Activated T-cell treated with anti-CD3 and anti-CD28 coated beads, Interleukin-2, amount 50 U/mL, for 4 hours (primary cell): ENCODE data around the gene HOXD11. TPM values are rescaled to one million over a fixed set of nuclear protein-coding genes. Genes with fewer than 3 reads are reported as not detected.

ENCODE experiments used
- ATAC-seq, 2 donors: fragments of 200-7000 bp; cut with Tn5 transposase; one replicate each; pipeline ENCODE4 v1.10.0; 2021
- DNase-seq: peaks from one replicate; pipeline ENCODE4 v3.0.0-alpha.2; 2020
- H3K27me3 Mint-ChIP-seq: one replicate; pipeline ENCODE4 v1.8.0; 2021; ENCODE audit warnings: low read depth, mixed read lengths
- H3K36me3 Mint-ChIP-seq: one replicate; pipeline ENCODE4 v1.8.0; 2022; ENCODE audit warnings: mixed read lengths; ENCODE audit not compliant: insufficient read depth
- H3K4me1 Mint-ChIP-seq: one replicate; pipeline ENCODE4 v1.8.0; 2021; ENCODE audit warnings: low read depth, mixed read lengths
- H3K4me3 Mint-ChIP-seq: one replicate; pipeline ENCODE4 v1.8.0; 2021; ENCODE audit warnings: mild to moderate bottlenecking, moderate library complexity, mixed read lengths
- H3K9me3 Mint-ChIP-seq: one replicate; pipeline ENCODE4 v1.8.0; 2021; ENCODE audit warnings: mixed read lengths
- total RNA-seq, 3 donors: library from RNA; stranded (reverse); gene quantifications; one replicate each; pipeline ENCODE4 v1.2.1, GENCODE V29; 2021

Gene HOXD11
- total RNA-seq, 3 donors from 2014 or later = not detected

DNA sequence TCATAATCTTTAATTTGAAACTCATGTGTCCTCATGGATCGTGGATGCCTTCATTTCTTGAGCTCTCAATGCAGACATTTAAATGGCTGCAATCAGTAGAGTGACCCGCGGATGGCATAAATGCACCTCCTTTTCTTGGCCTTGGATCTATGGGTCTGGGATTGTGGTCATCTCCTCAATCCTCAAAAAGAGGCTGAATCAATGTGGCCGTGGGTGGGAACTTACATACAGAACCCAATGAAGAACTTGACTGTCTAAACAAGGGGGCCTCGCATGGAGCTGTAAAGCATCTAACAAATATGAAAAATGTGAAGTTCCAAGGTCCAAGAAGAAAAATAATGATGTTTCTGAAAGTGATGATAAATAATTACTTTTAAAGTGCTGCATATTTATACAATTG lies 11.7 kb upstream of the HOXD11 start:
- no peak for DNase-seq
- no peak for ATAC-seq
- peaks cover 9% of the 10 kb centered on the region for H3K9me3 Mint-ChIP-seq

GRCh38 chr2:176096243-176096985 lies 10.7 kb upstream of the HOXD11 start:
- peaks cover 88% of the 10 kb centered on the region for H3K27me3 Mint-ChIP-seq
- H3K4me1 Mint-ChIP-seq = peaks cover 27% of the 10 kb centered on the region
- no peaks in the 10 kb centered on the region for H3K36me3 Mint-ChIP-seq
- DNase-seq (no peak), ATAC-seq (no peak)
- peaks cover 4% of the 10 kb centered on the region for H3K9me3 Mint-ChIP-seq
- H3K4me3 Mint-ChIP-seq = peak overlapping the region; percentile 54

More for the DNA sequence above, 11.7 kb upstream of the HOXD11 start:
- H3K27me3 Mint-ChIP-seq = peaks cover 88% of the 10 kb centered on the region
- H3K4me3 Mint-ChIP-seq = no peak overlapping the region
- H3K36me3 Mint-ChIP-seq = no peaks in the 10 kb centered on the region
- H3K4me1 Mint-ChIP-seq = peaks cover 27% of the 10 kb centered on the region

DNA sequence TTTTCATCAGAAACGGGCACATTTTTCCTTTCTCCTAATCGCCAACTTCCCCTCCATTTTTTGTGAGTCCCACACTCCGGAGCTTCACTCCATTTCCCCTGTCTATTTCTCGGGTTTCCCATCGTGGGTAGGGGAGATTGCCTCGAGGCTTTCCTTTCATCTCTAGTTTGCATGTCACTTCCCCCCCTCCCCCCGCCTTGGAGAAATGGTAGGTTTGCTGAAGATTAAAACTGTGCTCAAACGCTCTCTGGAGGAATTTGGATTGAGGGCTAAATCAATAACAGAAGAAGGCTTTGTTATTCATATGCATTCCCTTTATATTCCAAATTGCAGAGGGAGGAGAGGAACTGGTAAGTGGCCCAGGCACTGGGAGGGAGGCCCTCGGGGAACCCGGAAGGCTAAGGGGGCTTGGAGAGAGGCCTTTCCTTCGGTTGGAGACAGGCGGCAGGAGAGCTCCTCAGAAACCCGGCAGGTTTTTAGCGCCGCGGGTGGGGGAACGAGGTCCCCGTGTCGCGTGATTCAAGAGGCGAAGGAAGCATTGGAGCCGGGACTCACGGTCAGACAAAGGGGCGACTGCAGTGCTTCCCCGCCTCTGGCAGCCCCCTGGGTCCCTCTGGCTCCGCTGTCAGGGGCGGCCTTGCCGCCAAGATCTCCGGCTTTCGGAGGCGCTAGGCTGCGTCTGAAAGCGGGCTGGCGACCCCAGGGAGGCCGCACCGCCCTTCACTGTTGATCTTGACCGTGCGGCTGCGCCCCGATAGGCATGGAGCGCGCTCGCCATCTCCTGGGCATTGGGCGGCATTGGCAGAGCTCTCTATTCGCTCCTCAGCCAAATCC lies 9.9 kb upstream of the HOXD11 start:
- Mint-ChIP-seq H3K36me3 (no peaks in the 10 kb centered on the region), H3K4me1 (peaks cover 23% of the 10 kb centered on the region), H3K27me3 (peaks cover 88% of the 10 kb centered on the region), H3K9me3 (peaks cover 4% of the 10 kb centered on the region), H3K4me3 (peak overlapping the region; percentile 54)
- ATAC-seq = peak; percentile 82 to 86
- peak; percentile 43 for DNase-seq

- DNase-seq (no peak), ATAC-seq (no peak)
- H3K4me1 Mint-ChIP-seq = peaks cover 23% of the 10 kb centered on the region
- peak overlapping the region; percentile 54 for H3K4me3 Mint-ChIP-seq
- peaks cover 94% of the 10 kb centered on the region for H3K27me3 Mint-ChIP-seq
- peaks cover 4% of the 10 kb centered on the region for H3K9me3 Mint-ChIP-seq
- no peaks in the 10 kb centered on the region for H3K36me3 Mint-ChIP-seq
These were observed 9.2 kb upstream of the HOXD11 start for GRCh38 chr2:176097820-176098365.

- no peak for ATAC-seq
These were observed 8.5 kb upstream of the HOXD11 start for GRCh38 chr2:176098366-176099158.

GRCh38 chr2:176099159-176099727 lies 7.8 kb upstream of the HOXD11 start:
- ATAC-seq = no peak
- Mint-ChIP-seq H3K36me3 (no peaks in the 10 kb centered on the region), H3K4me3 (no peak overlapping the region)

More at GRCh38 chr2:176098366-176099158, 8.5 kb upstream of the HOXD11 start:
- peaks cover 93% of the 10 kb centered on the region for H3K27me3 Mint-ChIP-seq
- peaks cover 21% of the 10 kb centered on the region for H3K4me1 Mint-ChIP-seq
- H3K4me3 Mint-ChIP-seq = no peak overlapping the region
- no peak for DNase-seq
- H3K9me3 Mint-ChIP-seq = peaks cover 4% of the 10 kb centered on the region
- H3K36me3 Mint-ChIP-seq = no peaks in the 10 kb centered on the region

GRCh38 chr2:176099728-176100546 lies 7.1 kb upstream of the HOXD11 start, which contains the start of gene HOXD12:
HOXD12 (plus strand) TSS chr2:176099795; CDS start chr2:176099802, 7 bp downstream.
- H3K36me3 Mint-ChIP-seq = no peaks in the 10 kb centered on the region
- H3K9me3 Mint-ChIP-seq = no peaks in the 10 kb centered on the region
- ATAC-seq = no peak
- H3K4me1 Mint-ChIP-seq = peaks cover 17% of the 10 kb centered on the region
- peaks cover 93% of the 10 kb centered on the region for H3K27me3 Mint-ChIP-seq
- no peak within 1 kb of the TSS for H3K4me3 Mint-ChIP-seq
- no peak for DNase-seq

More at GRCh38 chr2:176099159-176099727, 7.8 kb upstream of the HOXD11 start:
- Mint-ChIP-seq H3K27me3 (peaks cover 93% of the 10 kb centered on the region), H3K9me3 (no peaks in the 10 kb centered on the region), H3K4me1 (peaks cover 17% of the 10 kb centered on the region)
- no peak for DNase-seq

DNA sequence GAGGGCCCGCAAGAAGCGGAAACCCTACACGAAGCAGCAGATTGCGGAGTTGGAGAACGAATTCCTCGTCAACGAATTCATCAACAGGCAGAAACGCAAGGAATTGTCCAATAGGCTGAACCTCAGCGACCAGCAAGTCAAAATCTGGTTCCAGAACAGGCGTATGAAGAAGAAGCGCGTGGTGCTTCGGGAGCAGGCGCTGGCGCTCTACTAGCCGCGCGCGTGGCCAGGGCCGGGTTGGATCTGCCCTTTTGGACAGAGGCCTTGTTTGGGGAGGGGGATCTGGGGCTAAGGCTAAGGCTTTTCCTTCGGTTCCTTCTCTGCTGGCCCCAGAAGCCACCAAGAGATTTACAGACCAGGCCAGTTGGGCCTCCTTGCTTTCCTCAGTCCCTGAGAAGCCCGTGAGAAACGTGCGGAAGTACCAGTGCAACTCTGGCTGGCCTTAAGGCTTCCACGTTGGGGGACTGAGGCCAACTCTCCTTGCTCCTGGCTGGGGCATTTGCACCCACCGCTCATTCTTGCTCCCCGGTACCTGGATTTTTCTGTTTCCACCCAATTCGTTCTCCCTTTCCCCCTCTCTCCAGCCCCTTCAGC lies 6.4 kb upstream of the HOXD11 start:
- Mint-ChIP-seq H3K27me3 (peaks cover 93% of the 10 kb centered on the region), H3K4me1 (peaks cover 19% of the 10 kb centered on the region), H3K4me3 (no peak overlapping the region), H3K36me3 (no peaks in the 10 kb centered on the region), H3K9me3 (no peaks in the 10 kb centered on the region)
- ATAC-seq = no peak
- DNase-seq = no peak

GRCh38 chr2:176101216-176101830 lies 5.8 kb upstream of the HOXD11 start:
- H3K36me3 Mint-ChIP-seq = no peaks in the 10 kb centered on the region
- no peak for DNase-seq
- peaks cover 94% of the 10 kb centered on the region for H3K27me3 Mint-ChIP-seq
- peaks cover 23% of the 10 kb centered on the region for H3K4me1 Mint-ChIP-seq
- no peaks in the 10 kb centered on the region for H3K9me3 Mint-ChIP-seq
- H3K4me3 Mint-ChIP-seq = no peak overlapping the region
- ATAC-seq = no peak

DNA sequence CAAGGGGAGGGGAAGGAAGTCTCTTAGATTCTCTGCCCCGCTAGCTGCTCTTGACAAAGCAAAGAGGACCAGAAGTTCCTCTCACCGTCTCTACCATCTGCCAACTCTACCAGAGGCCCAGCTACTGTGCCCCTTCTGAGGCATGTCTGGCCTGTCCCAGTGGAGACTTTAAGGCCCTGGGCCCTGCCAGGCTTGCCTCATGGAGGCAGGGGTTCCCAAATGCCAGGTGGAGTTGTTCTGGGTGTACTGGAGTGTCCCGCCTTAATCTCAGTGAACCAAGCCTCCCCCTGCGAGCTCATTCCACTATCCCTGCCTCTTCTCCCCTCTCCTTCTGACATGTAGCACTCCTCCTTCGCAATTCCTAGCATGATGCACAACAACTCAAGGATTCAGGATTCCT lies 5.2 kb upstream of the HOXD11 start:
- ATAC-seq (no peak), DNase-seq (no peak)
- no peaks in the 10 kb centered on the region for H3K9me3 Mint-ChIP-seq
- no peaks in the 10 kb centered on the region for H3K36me3 Mint-ChIP-seq
- H3K4me3 Mint-ChIP-seq = no peak overlapping the region
- peaks cover 91% of the 10 kb centered on the region for H3K27me3 Mint-ChIP-seq
- H3K4me1 Mint-ChIP-seq = peaks cover 20% of the 10 kb centered on the region

- ATAC-seq (no peak), DNase-seq (no peak)
- Mint-ChIP-seq H3K9me3 (no peaks in the 10 kb centered on the region), H3K4me1 (peaks cover 18% of the 10 kb centered on the region), H3K27me3 (peaks cover 90% of the 10 kb centered on the region), H3K4me3 (no peak overlapping the region), H3K36me3 (no peaks in the 10 kb centered on the region)
These were observed 4.7 kb upstream of the HOXD11 start for GRCh38 chr2:176102309-176102866.

DNA sequence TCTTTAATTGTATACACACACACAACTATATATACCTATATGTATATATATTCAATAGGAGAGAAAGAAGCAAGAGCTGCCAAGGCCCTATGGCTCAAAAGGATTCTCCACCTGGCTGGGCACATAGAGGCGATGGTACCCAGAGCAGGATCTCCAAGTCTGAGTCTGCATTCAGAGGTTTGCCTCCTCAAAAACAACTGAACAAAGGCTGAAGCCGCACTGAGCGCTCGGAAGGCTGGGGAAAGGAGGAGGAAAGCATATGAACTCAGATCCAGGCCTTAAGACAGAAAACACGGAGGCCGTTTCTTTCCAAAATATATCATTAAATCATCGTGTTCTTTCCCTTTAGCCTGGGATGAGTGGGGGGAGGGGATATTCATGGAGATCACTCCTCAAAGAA lies 3.9 kb upstream of the HOXD11 start:
- H3K9me3 Mint-ChIP-seq = no peaks in the 10 kb centered on the region
- no peak overlapping the region for H3K4me3 Mint-ChIP-seq
- no peaks in the 10 kb centered on the region for H3K36me3 Mint-ChIP-seq
- no peak for DNase-seq
- H3K27me3 Mint-ChIP-seq = peaks cover 84% of the 10 kb centered on the region
- peaks cover 13% of the 10 kb centered on the region for H3K4me1 Mint-ChIP-seq
- no peak for ATAC-seq
